SIG-M5 (cell line): ENCODE data around the gene PASD1.

Source experiments
- DNase-seq: peaks from one replicate; lab custom pipeline; 2025; lab: John Stamatoyannopoulos, UW

PASD1 gene

GRCh38 chrX:151701531-151701930 is 138.1 kb downstream of the PASD1 start:
- DNase-seq = no peak

- DNase-seq = no peak
These were observed 138.7 kb downstream of the PASD1 start for GRCh38 chrX:151702026-151702714.

GRCh38 chrX:151702741-151703340 is 139.4 kb downstream of the PASD1 start:
- DNase-seq = no peak

- no peak for DNase-seq
These were observed 140.0 kb downstream of the PASD1 start for GRCh38 chrX:151703487-151703886.

GRCh38 chrX:151704041-151704663 is 140.7 kb downstream of the PASD1 start:
- no peak for DNase-seq

- no peak for DNase-seq
These were observed 145.3 kb downstream of the PASD1 start for GRCh38 chrX:151708821-151709220.

GRCh38 chrX:151710457-151710856 is 147.0 kb downstream of the PASD1 start:
- DNase-seq = no peak

GRCh38 chrX:151711154-151711553 is 147.7 kb downstream of the PASD1 start:
- DNase-seq = no peak

GRCh38 chrX:151711787-151712186 is 148.3 kb downstream of the PASD1 start:
- DNase-seq = no peak

GRCh38 chrX:151712253-151712652 is 148.8 kb downstream of the PASD1 start:
- no peak for DNase-seq

GRCh38 chrX:151713849-151714248 is 150.4 kb downstream of the PASD1 start:
- DNase-seq = no peak

GRCh38 chrX:151714362-151714761 is 150.9 kb downstream of the PASD1 start:
- DNase-seq = no peak

GRCh38 chrX:151715752-151716151 is 152.3 kb downstream of the PASD1 start, which contains the start of gene FATE1:
Gene FATE1, plus strand, starts transcription at chrX:151716035. Its CDS starts 85 bp downstream, at chrX:151716120.
- no peak for DNase-seq

- no peak for DNase-seq
These were observed 158.9 kb downstream of the PASD1 start for GRCh38 chrX:151722241-151722846.

GRCh38 chrX:151723156-151723760 is 159.8 kb downstream of the PASD1 start:
- DNase-seq = no peak

- no peak for DNase-seq
These were observed 161.3 kb downstream of the PASD1 start for GRCh38 chrX:151724563-151725337.

- DNase-seq = no peak
These were observed 161.8 kb downstream of the PASD1 start for GRCh38 chrX:151725338-151725614.
